HepG2 (cell line): ENCODE results near the gene TRAPPC4. TPM values are rescaled to one million over a fixed set of nuclear protein-coding genes. Genes with fewer than 3 reads are reported as not detected.

Experiments used
- PPARG ChIP-seq: conservative IDR thresholded peaks from 2 replicates; pipeline ENCODE4 v1.6.1; 2016; ENCODE audit warnings: missing biosample characterization, missing genetic modification reagents
- ZMAT3 ChIP-seq: sonication (generic); formaldehyde crosslinking; conservative IDR thresholded peaks from 2 replicates; pipeline ENCODE4 v1.7.0; 2021; ENCODE audit warnings: missing genetic modification reagents
- ZNF264 ChIP-seq: sonication (generic); formaldehyde crosslinking; IDR thresholded peaks from 2 replicates; pipeline ENCODE4 v1.4.0; 2020; ENCODE audit warnings: missing genetic modification reagents
- ZNF44 ChIP-seq: sonication (generic); formaldehyde crosslinking; IDR thresholded peaks from 2 replicates; pipeline ENCODE4 v1.5.1; 2020; ENCODE audit warnings: mild to moderate bottlenecking, missing genetic modification reagents
- polyA plus RNA-seq, 8 experiments: library from polyadenylated mRNA; depleted of rRNA in 3 of 8; stranded (reverse) in 7 of 8; unstranded in 1 of 8; fragments of >200 nt; fragmentation: Illumina TruSeq in 4 of 8; extraction: Trizol in 4 of 8; gene quantifications; 2 replicates each; pipeline versions ENCODE4 v1.2.1 to v1.2.3, GENCODE V29; 2011 to 2016; ENCODE audit warnings: low read depth in 4 of 8, missing spikeins in 1 of 8, mixed read lengths in 1 of 8; ENCODE audit not compliant: insufficient read depth in 1 of 8
- total RNA-seq, 5 experiments: library from RNA; depleted of rRNA; stranded (reverse); fragments of >200 nt; fragmentation: Illumina TruSeq; extraction: Trizol; gene quantifications; 2 replicates each; pipeline ENCODE4 v1.2.3, GENCODE V29; 2016; ENCODE audit warnings: low read depth in 1 of 5
- TF ChIP-seq, protein P1 (sequence below): sonication (generic); formaldehyde crosslinking; IDR thresholded peaks from 2 replicates; pipeline ENCODE4 v1.4.0; 2020; ENCODE audit warnings: missing genetic modification reagents, borderline replicate concordance
- TF ChIP-seq, protein P2 (sequence below): sonication (generic); formaldehyde crosslinking; IDR thresholded peaks from 2 replicates; pipeline ENCODE4 v1.4.0; 2020; ENCODE audit warnings: missing genetic modification reagents
- TF ChIP-seq, protein P3 (sequence below): sonication (generic); formaldehyde crosslinking; IDR thresholded peaks from 2 replicates; pipeline ENCODE4 v1.4.0; 2020; ENCODE audit warnings: mild to moderate bottlenecking, missing genetic modification reagents
- TF ChIP-seq, protein P4 (sequence below): IDR thresholded peaks from 2 replicates; pipeline ENCODE4 v1.6.1; 2012; ENCODE audit warnings: low read depth, low read length, improper control_type of control experiment

The TRAPPC4 gene
- total and polyA plus RNA-seq, 2 of the 13 experiments (the other 11 are each of a cell fraction or from before 2014, with no cell fraction given) = 97.4 to 140 TPM

DNA sequence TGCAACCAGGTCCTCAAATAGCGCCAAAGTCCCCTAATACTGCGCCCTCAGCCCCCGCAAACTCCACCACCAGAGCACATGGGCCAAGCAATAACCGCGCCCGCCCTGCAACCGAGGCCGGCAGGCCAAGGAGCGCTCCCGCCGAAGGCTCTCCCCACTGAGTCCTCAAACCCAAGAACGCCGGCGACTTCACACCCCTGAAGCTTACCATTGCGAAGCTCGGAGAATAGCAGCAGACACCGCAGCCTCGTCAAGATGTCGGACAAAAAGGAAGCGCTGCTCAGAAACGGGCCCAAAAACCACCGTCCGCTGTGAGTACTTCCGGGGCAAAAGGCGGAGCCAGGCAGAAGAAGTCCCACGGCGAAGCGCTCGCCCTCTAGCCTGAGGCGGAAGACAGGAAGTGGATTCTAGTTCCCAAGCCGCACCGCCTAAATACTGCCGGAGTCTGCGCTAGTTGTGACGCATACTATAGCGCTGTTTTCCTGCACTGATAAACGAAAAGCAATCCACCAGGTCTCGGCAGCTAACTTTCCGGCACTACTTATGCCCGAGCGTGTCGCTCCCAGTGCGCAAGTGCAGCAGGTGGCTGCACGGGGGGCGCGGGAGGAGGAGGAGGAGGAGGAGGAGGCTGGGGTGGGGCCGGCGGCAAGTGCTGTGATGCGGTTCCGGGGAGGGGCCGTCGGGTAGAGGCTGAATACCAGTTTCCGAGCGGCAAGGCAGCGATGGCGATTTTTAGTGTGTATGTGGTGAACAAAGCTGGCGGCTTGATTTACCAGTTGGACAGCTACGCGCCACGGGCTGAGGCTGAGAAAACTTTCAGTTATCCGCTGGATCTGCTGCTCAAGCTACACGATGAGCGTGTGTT, at the start of gene TRAPPC4, which contains the start of gene RPS25 (continued):
- TF ChIP-seq, protein P1, sequence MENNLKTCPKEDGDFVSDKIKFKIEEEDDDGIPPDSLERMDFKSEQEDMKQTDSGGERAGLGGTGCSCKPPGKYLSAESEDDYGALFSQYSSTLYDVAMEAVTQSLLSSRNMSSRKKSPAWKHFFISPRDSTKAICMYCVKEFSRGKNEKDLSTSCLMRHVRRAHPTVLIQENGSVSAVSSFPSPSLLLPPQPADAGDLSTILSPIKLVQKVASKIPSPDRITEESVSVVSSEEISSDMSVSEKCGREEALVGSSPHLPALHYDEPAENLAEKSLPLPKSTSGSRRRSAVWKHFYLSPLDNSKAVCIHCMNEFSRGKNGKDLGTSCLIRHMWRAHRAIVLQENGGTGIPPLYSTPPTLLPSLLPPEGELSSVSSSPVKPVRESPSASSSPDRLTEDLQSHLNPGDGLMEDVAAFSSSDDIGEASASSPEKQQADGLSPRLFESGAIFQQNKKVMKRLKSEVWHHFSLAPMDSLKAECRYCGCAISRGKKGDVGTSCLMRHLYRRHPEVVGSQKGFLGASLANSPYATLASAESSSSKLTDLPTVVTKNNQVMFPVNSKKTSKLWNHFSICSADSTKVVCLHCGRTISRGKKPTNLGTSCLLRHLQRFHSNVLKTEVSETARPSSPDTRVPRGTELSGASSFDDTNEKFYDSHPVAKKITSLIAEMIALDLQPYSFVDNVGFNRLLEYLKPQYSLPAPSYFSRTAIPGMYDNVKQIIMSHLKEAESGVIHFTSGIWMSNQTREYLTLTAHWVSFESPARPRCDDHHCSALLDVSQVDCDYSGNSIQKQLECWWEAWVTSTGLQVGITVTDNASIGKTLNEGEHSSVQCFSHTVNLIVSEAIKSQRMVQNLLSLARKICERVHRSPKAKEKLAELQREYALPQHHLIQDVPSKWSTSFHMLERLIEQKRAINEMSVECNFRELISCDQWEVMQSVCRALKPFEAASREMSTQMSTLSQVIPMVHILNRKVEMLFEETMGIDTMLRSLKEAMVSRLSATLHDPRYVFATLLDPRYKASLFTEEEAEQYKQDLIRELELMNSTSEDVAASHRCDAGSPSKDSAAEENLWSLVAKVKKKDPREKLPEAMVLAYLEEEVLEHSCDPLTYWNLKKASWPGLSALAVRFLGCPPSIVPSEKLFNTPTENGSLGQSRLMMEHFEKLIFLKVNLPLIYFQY (CRISPR knock-in tag) = peak; percentile 18; the same call in 1 of the 2 replicates
- peak; percentile 14; the same call in 1 of the 2 replicates for TF ChIP-seq PPARG
- TF ChIP-seq, protein P2, sequence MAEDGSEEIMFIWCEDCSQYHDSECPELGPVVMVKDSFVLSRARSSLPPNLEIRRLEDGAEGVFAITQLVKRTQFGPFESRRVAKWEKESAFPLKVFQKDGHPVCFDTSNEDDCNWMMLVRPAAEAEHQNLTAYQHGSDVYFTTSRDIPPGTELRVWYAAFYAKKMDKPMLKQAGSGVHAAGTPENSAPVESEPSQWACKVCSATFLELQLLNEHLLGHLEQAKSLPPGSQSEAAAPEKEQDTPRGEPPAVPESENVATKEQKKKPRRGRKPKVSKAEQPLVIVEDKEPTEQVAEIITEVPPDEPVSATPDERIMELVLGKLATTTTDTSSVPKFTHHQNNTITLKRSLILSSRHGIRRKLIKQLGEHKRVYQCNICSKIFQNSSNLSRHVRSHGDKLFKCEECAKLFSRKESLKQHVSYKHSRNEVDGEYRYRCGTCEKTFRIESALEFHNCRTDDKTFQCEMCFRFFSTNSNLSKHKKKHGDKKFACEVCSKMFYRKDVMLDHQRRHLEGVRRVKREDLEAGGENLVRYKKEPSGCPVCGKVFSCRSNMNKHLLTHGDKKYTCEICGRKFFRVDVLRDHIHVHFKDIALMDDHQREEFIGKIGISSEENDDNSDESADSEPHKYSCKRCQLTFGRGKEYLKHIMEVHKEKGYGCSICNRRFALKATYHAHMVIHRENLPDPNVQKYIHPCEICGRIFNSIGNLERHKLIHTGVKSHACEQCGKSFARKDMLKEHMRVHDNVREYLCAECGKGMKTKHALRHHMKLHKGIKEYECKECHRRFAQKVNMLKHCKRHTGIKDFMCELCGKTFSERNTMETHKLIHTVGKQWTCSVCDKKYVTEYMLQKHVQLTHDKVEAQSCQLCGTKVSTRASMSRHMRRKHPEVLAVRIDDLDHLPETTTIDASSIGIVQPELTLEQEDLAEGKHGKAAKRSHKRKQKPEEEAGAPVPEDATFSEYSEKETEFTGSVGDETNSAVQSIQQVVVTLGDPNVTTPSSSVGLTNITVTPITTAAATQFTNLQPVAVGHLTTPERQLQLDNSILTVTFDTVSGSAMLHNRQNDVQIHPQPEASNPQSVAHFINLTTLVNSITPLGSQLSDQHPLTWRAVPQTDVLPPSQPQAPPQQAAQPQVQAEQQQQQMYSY = no peak
- peak; percentile 74 for TF ChIP-seq ZMAT3
- peak; percentile 19; the same call in 1 of the 2 replicates for TF ChIP-seq ZNF264
- TF ChIP-seq ZNF44 (CRISPR knock-in tag) = peak; percentile 31; the same call in 1 of the 2 replicates
- TF ChIP-seq, protein P3, sequence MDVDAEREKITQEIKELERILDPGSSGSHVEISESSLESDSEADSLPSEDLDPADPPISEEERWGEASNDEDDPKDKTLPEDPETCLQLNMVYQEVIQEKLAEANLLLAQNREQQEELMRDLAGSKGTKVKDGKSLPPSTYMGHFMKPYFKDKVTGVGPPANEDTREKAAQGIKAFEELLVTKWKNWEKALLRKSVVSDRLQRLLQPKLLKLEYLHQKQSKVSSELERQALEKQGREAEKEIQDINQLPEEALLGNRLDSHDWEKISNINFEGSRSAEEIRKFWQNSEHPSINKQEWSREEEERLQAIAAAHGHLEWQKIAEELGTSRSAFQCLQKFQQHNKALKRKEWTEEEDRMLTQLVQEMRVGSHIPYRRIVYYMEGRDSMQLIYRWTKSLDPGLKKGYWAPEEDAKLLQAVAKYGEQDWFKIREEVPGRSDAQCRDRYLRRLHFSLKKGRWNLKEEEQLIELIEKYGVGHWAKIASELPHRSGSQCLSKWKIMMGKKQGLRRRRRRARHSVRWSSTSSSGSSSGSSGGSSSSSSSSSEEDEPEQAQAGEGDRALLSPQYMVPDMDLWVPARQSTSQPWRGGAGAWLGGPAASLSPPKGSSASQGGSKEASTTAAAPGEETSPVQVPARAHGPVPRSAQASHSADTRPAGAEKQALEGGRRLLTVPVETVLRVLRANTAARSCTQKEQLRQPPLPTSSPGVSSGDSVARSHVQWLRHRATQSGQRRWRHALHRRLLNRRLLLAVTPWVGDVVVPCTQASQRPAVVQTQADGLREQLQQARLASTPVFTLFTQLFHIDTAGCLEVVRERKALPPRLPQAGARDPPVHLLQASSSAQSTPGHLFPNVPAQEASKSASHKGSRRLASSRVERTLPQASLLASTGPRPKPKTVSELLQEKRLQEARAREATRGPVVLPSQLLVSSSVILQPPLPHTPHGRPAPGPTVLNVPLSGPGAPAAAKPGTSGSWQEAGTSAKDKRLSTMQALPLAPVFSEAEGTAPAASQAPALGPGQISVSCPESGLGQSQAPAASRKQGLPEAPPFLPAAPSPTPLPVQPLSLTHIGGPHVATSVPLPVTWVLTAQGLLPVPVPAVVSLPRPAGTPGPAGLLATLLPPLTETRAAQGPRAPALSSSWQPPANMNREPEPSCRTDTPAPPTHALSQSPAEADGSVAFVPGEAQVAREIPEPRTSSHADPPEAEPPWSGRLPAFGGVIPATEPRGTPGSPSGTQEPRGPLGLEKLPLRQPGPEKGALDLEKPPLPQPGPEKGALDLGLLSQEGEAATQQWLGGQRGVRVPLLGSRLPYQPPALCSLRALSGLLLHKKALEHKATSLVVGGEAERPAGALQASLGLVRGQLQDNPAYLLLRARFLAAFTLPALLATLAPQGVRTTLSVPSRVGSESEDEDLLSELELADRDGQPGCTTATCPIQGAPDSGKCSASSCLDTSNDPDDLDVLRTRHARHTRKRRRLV (CRISPR knock-in tag) = peak; percentile 75; the same call in 1 of the 2 replicates
- TF ChIP-seq, protein P4, sequence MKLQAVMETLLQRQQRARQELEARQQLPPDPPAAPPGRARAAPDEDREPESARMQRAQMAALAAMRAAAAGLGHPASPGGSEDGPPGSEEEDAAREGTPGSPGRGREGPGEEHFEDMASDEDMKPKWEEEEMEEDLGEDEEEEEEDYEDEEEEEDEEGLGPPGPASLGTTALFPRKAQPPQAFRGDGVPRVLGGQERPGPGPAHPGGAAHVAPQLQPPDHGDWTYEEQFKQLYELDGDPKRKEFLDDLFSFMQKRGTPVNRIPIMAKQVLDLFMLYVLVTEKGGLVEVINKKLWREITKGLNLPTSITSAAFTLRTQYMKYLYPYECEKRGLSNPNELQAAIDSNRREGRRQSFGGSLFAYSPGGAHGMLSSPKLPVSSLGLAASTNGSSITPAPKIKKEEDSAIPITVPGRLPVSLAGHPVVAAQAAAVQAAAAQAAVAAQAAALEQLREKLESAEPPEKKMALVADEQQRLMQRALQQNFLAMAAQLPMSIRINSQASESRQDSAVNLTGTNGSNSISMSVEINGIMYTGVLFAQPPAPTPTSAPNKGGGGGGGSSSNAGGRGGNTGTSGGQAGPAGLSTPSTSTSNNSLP = no peak
